Activated CD8-positive, alpha-beta memory T cell treated with anti-CD3 and anti-CD28 coated beads for 24 hours (primary cell): ENCODE measurements around the gene ATF5.
"Not testable (repeated sequence)": the region's sequence is repeated elsewhere in the genome, so short reads cannot be mapped to it uniquely, and the experiment has no call there.

Source experiments
- DNase-seq: peaks from one replicate; pipeline ENCODE4 v3.0.0-alpha.2; 2020

Gene ATF5

DNA sequence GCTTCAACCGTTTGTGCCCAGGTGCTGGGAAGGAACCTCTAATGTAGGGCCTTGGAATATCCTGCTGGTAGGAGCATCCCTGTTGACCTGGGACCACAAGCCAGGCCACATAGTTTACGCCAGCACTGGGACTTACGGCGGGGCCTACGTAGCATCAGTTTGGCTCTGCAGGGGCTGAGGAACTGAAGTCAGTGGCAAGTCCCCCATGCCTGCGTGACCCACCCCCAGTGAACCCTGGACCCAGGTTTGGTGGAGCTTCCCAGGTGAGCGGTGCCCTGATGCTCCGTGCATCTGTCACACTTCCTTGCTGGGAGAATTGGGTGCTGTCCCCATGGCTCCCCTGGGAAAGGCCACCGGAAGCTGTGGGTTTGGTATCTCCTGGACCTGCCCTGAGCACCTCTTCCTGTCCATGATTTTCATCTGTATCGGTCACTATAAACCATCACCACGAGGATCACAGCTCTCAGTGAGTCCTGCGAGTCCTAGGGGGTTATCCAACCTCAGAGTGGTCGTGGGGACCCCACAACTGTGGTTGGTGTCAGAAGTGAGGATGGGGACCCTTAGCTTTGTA lies 22.0 kb downstream of the ATF5 start:
- no peak for DNase-seq

DNA sequence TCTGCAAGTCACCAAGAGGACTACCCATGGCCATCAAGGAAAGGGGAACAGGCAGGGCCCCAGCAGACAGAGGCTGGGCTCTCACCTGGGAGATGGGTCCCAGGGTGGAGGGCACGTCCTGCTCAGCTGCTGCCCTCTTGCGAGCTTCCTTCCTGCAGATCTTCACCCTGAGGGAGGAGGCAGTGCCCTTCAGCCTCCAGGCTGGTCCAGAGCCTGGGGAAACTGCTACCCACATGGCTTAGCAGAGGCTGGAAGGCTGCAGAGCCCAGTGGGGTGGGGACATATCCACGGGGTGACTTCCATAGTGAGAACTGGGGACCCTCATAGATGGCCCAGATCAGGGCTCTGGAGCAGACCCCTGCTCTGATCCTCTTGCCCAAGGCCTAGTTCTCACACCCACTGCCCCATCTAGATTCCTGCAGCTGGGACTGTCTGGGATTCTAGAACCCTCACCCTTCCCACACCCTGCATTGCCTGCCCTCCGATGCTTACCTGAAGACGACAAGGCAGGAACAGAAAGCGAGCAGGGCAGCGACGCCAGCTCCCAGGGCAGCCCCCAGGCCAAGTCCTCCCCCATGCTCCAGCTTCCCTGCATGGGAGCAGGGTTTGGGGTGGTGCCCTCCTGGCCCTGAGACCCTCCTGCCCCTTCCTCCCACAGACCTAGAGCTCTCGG lies 22.9 kb downstream of the ATF5 start:
- no peak for DNase-seq

DNA sequence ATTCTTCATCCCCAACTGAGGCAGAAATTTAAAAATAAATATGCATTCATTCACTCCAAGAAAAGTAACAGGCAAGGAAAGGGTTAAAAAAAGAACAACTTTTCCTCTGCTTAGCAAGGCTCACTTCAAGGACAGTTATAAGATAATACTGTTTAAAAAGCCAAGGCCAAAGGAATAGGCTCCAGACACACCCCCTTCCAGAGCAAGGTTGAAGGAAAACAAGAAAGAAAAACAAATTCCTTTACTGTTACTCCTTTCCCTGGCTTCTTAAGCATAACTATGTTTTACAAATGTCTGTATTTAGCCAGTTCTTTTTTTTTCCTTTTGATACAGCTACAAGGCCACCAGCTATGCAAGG lies 23.5 kb downstream of the ATF5 start:
- DNase-seq = no peak

DNA sequence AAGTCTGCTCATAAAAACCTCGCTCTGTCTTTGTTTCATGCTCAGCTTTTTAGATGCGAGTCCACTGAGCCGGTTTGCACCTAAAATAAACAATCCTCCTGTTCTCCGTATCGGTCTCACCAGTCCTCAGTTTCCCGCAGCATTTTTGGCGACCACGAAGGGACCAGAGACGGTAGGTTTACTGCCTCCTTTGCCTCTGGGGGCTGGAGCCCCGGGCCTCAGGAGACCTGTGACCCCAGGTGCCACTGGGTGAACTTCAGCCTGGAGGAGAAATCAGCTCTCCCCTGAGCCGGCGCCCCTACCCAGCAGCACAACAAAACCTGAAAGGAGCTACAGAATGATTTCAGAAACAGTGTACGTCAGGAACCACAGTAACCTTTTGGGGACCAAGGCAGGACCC lies 23.9 kb downstream of the ATF5 start:
- no peak for DNase-seq

DNA sequence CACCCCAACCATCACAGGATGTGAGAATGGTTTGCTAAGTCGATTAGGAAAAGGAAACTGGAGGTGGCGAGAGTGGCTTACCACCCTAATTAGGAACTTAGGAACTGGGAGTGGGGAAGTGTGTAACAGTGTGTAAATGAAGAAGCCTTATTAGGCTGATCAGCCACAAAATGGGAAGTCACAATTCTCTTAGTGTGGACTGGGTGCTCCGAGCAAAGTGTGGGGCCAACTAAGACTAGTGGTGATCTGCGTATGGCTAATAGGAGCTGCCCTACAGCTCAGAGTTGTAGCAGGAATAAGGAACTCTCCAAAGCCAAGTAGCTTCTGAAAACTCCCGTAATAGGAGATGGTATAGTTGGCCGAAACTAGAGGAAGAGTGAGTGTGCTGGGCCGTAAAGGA lies 24.4 kb downstream of the ATF5 start:
- no peak for DNase-seq

DNA sequence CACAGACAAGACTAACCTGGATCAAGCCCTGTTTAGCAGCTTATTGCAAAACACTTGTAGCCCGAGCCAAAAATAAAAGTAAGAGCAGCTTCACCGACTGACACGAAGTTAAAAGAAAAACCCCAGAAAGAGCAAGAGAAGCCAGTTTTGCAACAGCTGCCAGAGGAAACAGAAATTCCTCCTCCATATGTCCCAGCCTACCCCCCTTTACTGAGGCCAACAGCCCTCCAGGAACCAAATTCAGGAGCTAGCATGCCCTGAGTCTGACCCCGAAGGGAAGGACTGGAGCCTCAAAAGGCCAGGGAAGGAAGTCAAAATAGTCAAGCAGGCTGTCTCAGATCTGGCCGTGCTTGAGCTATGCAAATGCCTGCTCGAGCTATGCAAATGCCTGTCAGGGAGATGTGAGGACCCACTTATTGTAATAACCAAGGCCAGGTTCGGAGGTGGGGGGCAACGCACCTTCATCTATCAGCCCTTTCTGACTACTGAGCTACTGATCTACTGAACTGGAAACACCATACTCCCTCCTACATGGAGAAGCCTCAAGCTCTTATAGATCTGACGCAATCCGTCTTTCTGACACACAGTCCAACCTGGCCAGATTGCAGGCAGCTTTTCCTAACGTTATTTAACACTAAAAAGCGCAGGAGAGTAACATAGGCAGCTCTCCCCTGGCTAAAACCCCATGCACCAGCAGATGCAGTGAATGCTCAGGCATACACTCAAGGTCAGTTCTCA lies 25.3 kb downstream of the ATF5 start:
- no peak for DNase-seq

DNA sequence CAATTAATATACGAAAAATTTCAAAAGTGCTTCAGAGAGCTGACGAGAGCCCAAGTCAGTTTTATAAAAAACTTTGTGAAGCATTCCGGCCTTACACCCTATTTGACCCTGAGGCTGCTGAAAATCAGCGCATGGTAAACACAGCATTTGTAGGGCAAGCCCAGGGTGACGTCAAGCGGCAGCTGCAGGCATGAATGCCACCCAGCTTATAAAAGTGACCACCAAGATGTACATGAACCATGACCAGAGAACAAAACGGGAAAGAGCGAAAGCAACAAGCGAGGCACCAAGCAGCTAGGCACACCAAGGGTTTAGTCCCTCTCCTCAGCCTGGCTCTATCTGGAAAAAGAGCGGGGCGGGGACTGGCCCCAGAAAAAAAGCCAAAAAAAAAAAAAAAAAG lies 25.9 kb downstream of the ATF5 start:
- DNase-seq = no peak

DNA sequence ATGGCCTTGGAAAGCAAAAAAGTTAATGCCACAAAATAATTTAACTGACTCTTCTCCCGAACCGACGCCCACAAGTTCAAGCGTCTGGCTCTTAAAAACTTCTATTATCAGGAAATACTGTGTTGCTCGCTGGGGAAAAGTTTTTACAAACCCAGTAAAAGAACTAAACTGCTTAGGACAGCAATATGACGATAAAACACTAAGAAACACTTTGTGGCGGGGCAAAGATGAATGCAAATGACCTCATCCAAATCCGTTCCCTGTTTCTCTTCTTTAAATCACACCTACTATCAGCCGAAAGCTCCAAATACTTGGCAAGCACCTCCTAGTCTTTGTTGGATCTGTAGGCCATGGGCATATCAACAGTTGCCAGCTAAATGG lies 27.1 kb downstream of the ATF5 start:
- DNase-seq = no peak

DNA sequence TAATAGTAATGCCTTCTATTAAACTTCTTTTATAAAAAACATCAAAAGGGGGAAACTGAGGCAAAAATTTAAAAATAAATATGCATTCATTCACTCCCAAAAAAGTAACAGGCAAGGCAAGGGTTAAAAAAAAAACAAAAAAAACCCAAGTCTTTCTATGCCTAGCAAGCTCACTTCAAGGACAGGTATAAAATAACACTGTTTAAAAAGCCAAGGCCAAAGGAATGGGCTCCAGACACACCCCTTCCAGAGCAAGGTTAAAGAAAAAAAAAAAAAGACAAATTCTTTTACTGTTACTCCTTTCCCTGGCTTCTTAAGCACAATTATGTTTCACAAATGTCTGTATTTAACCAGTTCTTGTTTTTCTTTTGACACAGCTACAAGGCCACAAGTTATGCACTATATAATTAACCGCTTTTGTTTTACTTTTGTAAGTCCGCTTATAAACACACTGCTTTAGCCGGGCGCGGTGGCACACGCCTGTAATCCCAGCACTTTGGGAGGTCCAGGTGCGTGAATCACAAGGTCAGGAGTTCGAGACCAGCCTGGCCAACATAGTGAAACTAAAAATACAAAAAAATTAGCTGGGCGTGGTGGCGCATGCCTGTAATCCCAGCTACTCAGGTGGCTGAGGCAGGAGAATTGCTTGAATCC lies 28.4 kb downstream of the ATF5 start:
- no peak for DNase-seq

DNA sequence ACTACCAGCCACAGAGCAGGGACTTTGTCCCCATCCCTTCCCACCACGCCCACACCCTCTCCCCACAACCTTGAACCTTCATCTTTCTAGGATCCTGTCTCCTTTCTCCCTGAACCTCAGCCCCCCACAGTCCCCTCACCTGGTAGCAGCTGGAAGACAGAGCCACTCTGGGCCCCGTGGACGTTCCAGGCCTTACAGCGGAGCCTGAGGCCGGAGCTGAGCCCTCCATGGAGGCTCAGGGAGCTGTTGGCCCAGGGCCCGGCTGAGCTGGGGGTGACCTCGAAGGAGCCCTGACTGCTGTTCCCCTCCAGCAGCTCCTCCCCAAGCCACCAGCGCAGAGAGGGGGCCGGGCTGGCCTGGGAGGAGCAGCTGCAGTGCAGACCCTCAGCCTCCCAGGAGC lies 29.1 kb downstream of the ATF5 start:
- not testable (repeated sequence) for DNase-seq

DNA sequence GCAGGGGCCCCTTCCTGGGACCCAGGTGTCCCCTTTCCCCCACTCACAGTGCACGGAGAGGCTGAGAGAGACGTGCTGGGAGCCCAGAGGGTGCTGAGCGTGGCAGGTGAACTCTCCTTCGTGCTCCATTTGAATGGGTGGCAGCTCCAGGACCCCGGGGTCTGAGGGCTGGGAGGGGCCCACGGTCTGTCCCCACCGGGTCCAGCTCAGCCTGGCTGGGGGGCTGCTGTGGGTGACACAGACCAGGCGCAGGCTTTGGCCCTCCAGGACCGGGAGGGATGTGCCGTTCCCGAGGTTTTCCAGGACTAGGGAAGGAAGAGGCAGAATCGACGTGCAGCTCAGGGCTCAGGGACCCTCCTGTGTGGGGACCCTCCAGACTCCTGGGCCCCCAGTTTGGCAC lies 29.6 kb downstream of the ATF5 start:
- DNase-seq = not testable (repeated sequence)

DNA sequence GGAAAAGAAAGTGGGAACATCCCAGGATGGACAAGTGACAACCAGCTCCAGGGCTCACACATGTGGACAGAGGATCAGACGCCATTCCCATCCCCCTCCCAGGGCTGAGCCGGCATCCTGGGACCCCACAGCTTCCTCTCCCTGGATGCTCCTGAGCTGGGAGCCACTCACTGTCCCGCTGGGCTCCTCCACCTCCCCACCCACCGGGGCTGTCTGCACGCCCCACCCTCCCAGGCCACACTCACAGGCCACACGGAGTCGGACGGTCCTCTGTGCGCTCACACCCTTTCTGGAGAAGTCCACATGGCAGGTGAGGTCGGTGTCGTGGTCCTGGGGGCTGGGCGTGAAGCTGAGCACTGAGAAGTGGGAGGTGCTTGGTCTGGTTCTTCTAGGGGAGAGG lies 30.9 kb downstream of the ATF5 start:
- not testable (repeated sequence) for DNase-seq

DNA sequence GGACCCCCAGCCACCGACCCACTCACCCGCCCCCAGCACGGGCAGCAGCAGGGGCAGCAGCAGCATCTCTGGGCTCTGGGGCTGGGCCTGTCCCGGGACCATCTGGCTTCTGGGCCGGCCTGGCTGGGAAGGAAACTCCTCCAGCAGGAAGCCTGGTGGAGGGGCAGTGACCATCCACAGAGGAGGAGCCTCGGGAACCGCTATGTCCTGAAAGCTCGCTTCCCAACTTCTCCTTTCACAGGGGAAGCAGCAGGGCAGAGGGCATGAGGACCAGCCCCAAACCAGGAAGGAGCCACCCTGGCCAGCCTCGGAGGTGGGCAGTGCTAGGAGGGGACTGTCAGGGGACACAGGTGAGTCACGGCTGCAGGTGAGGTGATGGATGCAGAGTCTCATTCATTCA lies 32.0 kb downstream of the ATF5 start, which contains the start of gene SIGLEC11:
TSS of gene SIGLEC11 (minus strand) at position 193 of the 400 bp plus-strand sequence. CDS start at position 102, 91 bp downstream.
- not testable (repeated sequence) for DNase-seq

DNA sequence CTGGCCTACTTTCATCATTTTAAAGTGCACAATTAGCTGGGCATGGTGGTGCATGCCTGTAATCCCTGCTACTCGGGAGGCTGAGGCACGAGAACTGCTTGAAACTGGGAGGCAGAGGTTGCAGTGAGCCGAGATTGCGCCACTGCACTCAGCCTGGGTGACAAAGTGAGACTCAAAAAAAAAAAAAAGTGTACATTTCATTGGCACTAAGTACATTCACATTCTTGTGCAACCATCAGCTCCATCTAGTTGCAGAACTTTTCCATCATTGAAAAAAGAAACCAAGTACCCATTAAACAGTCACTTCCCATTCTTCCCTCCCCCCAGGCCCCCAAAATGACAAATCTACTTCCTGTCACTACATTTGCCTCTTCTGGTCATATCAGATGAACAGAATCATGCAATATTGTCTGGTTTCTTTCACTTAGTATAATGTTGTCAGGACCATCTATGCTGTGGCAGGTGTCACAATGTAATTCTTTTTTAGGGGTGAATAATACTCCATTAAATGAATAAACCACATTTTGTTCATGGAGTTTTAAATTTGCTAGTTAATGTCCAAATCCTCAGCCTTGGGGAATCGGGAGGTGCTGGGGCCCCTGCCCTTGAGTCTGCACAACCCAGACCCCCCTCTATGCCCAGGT lies 39.4 kb downstream of the ATF5 start:
- no peak for DNase-seq

DNA sequence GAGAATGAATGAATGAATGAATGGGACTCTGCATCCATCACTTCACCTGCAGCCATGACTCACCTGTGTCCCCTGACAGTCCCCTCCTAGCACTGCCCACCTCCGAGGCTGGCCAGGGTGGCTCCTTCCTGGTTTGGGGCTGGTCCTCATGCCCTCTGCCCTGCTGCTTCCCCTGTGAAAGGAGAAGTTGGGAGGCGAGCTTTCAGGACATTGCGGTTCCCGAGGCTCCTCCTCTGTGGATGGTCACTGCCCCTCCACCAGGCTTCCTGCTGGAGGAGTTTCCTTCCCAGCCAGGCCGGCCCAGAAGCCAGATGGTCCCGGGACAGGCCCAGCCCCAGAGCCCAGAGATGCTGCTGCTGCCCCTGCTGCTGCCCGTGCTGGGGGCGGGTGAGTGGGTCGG lies 40.4 kb downstream of the ATF5 start:
- not testable (repeated sequence) for DNase-seq

DNA sequence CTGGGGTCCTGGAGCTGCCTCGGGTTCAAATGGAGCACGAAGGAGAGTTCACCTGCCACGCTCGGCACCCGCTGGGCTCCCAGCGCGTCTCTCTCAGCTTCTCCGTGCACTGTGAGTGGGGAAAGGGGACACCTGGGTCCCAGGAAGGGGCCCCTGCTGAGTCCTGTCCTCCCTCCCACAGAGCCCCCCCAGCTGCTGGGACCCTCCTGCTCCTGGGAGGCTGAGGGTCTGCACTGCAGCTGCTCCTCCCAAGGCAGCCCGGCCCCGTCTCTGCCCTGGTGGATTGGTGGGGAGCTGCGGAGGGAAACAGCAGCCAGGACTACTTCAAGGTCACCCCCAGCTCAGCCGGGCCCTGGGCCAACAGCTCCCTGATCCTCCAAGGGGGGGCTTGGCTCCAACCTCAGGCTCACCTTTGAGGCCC lies 43.0 kb downstream of the ATF5 start:
- no peak for DNase-seq

DNA sequence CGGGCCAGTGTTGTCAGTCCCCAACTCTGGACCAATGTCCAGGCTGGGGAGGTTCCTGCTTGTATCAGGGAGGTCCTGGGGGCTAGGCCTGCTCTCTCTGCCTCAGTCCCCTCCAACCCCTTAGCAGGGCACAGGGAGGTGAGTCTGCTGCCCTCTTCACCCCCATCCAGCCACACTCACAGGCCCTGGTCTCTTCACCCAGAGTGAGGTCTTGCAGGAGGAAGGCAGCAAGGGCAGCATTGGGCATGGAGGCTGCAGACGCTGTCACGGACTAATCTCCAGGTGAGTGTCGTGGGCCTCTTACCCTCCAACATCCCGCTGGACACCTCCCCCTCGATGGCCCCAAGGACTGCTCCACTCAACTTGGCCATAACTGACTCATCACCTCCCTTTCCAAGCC lies 43.8 kb downstream of the ATF5 start:
- DNase-seq = no peak

DNA sequence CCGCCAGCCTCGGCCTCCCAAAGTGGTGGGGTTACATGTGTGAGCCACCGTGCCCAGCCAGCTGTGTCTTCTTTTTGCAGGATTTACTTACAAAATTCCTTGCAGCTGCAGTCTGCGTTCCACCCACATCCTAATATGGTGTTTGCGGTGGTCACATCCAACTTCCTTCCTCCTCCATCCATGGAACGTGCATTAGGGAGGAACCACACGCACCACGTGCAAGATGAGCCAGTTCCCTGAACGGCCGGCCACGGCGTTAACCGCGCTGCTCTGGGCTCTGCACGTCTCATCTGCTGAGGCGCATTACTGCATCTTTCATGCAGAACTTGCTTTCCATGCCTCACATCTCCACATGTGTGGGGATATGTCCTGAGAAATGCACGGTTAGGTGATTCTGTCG lies 45.0 kb downstream of the ATF5 start:
- no peak for DNase-seq

DNA sequence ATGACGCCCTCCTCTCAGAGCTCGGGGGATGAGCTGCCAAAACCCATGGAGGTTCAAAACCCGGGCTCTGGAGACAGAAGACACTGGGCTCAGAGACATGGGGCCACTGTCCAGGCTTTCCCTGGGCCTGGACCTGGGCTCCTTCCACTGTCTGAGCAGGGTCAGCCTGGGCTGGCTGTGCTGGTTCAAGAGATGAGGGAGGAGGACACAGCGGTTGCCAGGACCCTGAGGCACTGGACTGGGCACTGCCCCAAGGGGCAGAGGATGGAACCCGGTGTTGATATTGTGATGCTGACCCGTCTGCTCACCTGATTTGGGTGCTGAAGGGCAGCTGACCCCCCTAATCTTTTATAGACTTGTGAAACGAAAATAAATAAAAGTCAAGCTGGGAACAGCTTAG lies 46.0 kb downstream of the ATF5 start:
- DNase-seq = no peak

DNA sequence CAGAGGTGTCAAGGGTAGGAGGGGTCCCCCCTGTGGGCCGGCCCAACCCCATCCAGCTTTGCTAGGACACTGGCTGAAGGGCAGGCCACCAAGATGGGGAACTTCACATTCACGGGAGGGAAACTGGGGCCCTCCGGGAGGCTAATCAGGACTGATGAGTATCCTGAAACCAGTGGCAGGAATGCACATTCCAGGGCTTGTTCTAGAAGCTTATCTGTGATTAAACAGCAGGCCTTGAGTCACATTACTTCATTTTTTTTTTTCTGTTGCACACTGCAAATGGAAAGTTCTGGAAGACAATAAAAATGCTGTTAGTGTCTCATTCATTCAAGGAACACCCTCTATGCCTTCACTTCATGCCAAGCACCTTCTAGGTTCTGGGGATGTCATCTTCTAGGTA lies 47.5 kb downstream of the ATF5 start:
- no peak for DNase-seq

DNA sequence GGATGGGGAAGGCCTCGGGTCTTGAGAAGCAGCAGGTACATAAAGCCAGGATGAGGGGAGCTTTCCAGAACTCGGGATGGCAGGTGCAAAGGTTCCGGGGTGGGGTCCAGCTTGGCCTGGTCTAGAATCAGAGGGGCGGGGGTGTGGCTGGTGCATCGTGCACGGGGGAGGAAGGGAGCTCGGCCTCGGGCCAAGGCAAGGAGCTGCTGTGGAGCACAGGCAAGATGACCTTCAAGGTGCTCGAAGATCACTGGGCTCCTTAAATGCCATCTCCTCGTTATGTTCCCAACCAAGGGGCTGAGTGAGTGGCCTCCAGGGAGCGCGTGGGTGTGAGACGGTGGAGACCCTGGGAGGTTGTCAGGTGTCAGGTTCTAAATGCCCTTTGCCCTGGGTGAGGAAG lies 48.1 kb downstream of the ATF5 start:
- DNase-seq = no peak

DNA sequence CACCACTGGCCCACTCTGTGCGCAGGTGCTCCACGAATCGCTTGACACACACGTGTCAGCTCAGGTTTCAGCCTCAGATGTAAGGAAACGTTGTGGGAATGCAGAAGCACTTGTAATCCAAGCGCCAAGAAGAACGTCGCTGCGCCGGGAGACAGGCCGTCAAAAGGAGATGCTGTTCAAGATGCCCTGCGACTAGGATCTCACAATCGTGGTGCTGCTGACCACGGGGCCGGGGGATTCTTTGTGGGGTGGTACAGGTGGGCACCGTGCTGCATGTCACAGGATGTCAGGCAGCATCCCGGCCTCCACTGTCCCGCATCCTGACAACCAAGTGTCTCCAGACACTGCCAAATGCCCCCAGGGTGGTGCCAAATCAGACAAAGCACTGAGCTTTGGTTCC lies 48.9 kb downstream of the ATF5 start:
- no peak for DNase-seq

DNA sequence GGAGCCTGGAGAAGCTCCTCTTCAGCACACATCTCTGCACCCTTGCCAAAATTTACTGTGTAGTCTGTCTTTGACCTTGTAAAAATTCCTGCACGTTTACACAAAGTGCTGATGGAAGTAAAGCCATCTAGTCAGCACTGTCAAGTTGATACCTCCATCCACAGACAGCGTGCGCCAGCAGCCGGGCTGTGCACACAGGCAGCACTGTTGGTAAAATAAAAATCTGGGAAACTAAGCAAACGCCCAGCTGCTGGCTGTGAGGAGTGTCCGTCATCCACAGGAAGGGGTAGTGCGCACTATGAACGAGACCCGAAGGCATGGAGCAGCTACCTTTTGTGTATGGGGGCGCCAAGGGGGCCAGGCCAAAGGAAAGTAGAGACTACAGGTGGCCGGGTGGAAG lies 49.3 kb downstream of the ATF5 start:
- DNase-seq = no peak
